RWPE2 (cell line): Measurements from ENCODE around the gene ZNF507.

Experiments
- ATAC-seq: fragments of 200-7000 bp; cut with Tn5 transposase; 3 replicates; pipeline ENCODE4 v1.9.1; 2021; ENCODE audit warnings: low read depth
- DNase-seq: peaks from one replicate; pipeline ENCODE4 v3.0.0-alpha.2; 2020; ENCODE audit warnings: low spot score
- H3K27ac ChIP-seq: fragments of 450-650 bp; 2 replicates; pipeline ENCODE4 v1.5.1; 2017; ENCODE audit warnings: mild to moderate bottlenecking; ENCODE audit not compliant: poor library complexity, severe bottlenecking
- H3K27me3 ChIP-seq: fragments of 250-450 bp; sonication (Bioruptor Pico); 2 replicates; pipeline ENCODE4 v1.5.1; 2021; ENCODE audit warnings: mild to moderate bottlenecking, moderate library complexity; ENCODE audit not compliant: insufficient read depth, poor library complexity, severe bottlenecking
- H3K36me3 ChIP-seq: fragments of 250-450 bp; sonication (Bioruptor Pico); 2 replicates; pipeline ENCODE4 v1.5.1; 2020; ENCODE audit warnings: low read depth, mild to moderate bottlenecking, moderate library complexity
- H3K4me1 ChIP-seq: fragments of 250-450 bp; sonication (Bioruptor Pico); 2 replicates; pipeline ENCODE4 v1.5.1; 2021; ENCODE audit warnings: mild to moderate bottlenecking, moderate library complexity; ENCODE audit not compliant: insufficient read depth, poor library complexity, severe bottlenecking
- H3K4me3 ChIP-seq: fragments of 250-450 bp; sonication (Bioruptor Pico); 2 replicates; pipeline ENCODE4 v1.5.1; 2021; ENCODE audit warnings: mild to moderate bottlenecking, moderate library complexity; ENCODE audit not compliant: severe bottlenecking
- H3K9me3 ChIP-seq: fragments of 250-450 bp; sonication (Bioruptor Pico); 2 replicates; pipeline ENCODE4 v1.5.1; 2021; ENCODE audit warnings: mild to moderate bottlenecking, moderate library complexity; ENCODE audit not compliant: severe bottlenecking
- CTCF ChIP-seq: fragments of 450-650 bp; IDR thresholded peaks from one replicate; pipeline ENCODE4 v1.5.1; 2017; ENCODE audit warnings: mild to moderate bottlenecking, moderate library complexity; ENCODE audit not compliant: poor library complexity, severe bottlenecking

The ZNF507 gene

GRCh38 chr19:32358321-32358720, 12.9 kb downstream of the ZNF507 start:
- DNase-seq = no peak
- H3K4me3 ChIP-seq = no peak overlapping the region
- no peak for ATAC-seq
- no peak overlapping the region for H3K27ac ChIP-seq
- H3K4me1 ChIP-seq = peaks cover 9% of the 10 kb centered on the region
- peaks cover 94% of the 10 kb centered on the region for H3K36me3 ChIP-seq
- H3K9me3 ChIP-seq = no peaks in the 10 kb centered on the region
- no peak for TF ChIP-seq CTCF
- no peaks in the 10 kb centered on the region for H3K27me3 ChIP-seq

DNA sequence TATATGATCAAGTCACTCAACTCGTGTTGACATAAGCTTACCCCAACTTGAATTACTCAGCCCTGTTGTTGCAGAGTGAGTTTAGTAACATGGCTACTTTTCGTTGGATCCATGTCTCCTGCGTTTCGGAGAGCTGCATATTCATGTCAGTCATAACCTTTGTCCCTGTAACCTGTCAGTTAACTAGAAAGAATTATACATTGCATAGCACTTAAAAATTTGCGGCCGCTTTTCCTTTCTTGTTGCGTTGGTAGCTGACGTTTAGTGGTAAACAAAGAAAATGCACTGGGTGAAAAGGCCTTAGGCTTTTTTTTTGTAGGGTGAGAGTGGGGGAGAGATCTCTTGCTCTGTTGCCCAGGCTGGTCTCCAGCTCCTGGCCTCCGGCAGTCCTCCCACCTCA, 14.2 kb downstream of the ZNF507 start:
- H3K4me3 ChIP-seq = no peak overlapping the region
- no peaks in the 10 kb centered on the region for H3K27me3 ChIP-seq
- DNase-seq (no peak), ATAC-seq (no peak)
- peaks cover 92% of the 10 kb centered on the region for H3K36me3 ChIP-seq
- H3K9me3 ChIP-seq = no peaks in the 10 kb centered on the region
- TF ChIP-seq CTCF = no peak
- H3K4me1 ChIP-seq = peaks cover 12% of the 10 kb centered on the region
- no peak overlapping the region for H3K27ac ChIP-seq

DNA sequence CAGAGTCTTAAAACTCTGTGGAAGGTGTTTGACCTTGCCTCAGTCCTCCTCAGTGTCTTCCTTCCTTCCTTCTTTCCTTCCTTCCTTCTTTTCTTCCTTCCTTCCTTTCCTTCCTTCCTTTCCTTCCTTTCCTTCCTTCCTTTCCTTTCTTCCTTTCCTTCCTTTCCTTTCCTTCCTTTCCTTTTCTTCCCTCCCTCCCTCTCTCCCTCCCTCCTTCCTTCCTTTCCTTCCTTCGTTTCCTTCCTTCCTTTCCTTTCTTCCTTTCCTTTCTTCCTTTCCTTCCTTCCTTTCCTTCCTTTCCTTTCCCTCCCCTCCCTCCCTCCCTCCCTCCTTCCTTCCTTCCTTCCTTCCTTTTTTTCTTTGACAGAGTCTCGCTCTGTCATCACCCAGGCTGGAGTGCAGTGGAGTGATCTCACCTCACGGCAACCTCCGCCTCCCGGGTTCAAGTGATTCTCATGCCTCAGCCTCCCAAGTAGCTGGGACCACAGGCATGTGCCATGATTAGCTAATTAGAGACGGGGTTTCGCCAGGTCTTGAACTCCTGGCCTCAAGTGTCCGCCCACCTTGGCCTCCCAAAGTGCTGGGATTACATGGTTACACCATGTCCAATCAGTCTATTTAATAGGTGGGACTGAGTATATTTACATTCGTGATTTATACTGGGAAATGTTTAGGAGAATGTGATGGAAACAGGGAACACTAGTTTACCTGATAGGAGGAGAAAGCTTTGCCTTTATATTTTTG, 16.3 kb downstream of the ZNF507 start:
- no peaks in the 10 kb centered on the region for H3K9me3 ChIP-seq
- ATAC-seq (no peak), DNase-seq (no peak)
- H3K36me3 ChIP-seq = peaks cover 95% of the 10 kb centered on the region
- no peaks in the 10 kb centered on the region for H3K27me3 ChIP-seq
- no peak for TF ChIP-seq CTCF
- H3K4me1 ChIP-seq = peaks cover 12% of the 10 kb centered on the region
- no peak overlapping the region for H3K4me3 ChIP-seq
- no peak overlapping the region for H3K27ac ChIP-seq

DNA sequence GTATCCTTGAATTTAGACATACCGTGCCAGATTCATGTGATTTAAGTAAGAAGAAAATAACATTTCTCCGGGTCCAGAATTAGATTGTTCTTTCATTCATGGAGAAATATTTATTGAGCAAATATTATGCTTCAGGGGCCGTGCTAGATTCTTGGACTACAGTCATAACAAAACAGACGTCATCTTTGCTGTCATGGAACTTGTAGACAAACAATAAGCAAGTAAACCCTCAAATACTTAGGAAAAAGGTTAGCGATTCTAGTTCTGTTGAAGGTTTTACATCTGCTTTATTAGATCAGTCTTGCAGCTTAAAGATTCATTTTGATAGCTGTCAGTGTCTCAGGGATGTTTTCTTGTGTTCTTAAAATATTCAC, 16.9 kb downstream of the ZNF507 start:
- no peak for DNase-seq
- H3K27ac ChIP-seq = no peak overlapping the region
- ATAC-seq = no peak
- no peaks in the 10 kb centered on the region for H3K9me3 ChIP-seq
- no peaks in the 10 kb centered on the region for H3K27me3 ChIP-seq
- TF ChIP-seq CTCF = no peak
- peaks cover 95% of the 10 kb centered on the region for H3K36me3 ChIP-seq
- H3K4me3 ChIP-seq = no peak overlapping the region
- peaks cover 12% of the 10 kb centered on the region for H3K4me1 ChIP-seq

DNA sequence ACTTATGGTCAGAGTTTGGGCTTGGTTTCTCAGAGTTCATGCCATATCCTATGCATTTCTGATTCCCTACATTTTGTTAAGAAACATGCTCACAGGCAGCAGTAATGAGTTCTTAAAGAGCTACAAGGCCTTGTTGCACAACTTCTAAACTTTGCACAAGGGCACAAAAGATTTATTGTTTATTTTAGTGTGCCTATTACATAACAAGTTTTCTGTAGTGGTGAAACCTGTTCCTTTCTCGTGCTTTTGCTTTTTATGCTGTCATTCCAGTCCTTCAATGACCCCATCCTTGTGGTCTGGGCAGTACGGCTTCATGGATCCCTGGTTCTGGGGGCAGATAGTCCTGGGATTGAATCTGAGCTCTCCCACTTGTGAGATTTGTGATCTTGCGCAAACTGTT, 17.8 kb downstream of the ZNF507 start:
- H3K9me3 ChIP-seq = no peaks in the 10 kb centered on the region
- TF ChIP-seq CTCF = no peak
- H3K27ac ChIP-seq = no peak overlapping the region
- no peaks in the 10 kb centered on the region for H3K27me3 ChIP-seq
- H3K36me3 ChIP-seq = peaks cover 90% of the 10 kb centered on the region
- DNase-seq (no peak), ATAC-seq (peak; percentile 29; the same call in 2 of the 3 replicates)
- no peak overlapping the region for H3K4me3 ChIP-seq
- peaks cover 12% of the 10 kb centered on the region for H3K4me1 ChIP-seq
